Naive thymus-derived CD8-positive, alpha-beta T cell (primary cell): ENCODE measurements around the gene DHX40. TPM values are rescaled to one million over a fixed set of nuclear protein-coding genes. Genes with fewer than 3 reads are reported as not detected.
"Not testable (repeated sequence)": the region's sequence is repeated elsewhere in the genome, so short reads cannot be mapped to it uniquely, and the experiment has no call there.

Source experiments
- ATAC-seq, 2 donors: fragments of 150-1000 bp; cut with Tn5 transposase in 1 of 2; sonication (Bioruptor Pico), chemical (Tn5 transposase) in 1 of 2; 1 replicate in 1 of 2; 2 replicates in 1 of 2; pipeline ENCODE4 v1.10.0; 2021; ENCODE audit warnings: mild to moderate bottlenecking in 2 of 2, moderate library complexity in 2 of 2
- POLR2A ChIA-PET: fragments of 350-600 bp; sonication (Branson Sonifier 250); formaldehyde crosslinking; loops from one replicate; lab custom pipeline; 2021; ENCODE audit warnings: antibody characterized with exemption; lab: Charles Lee
- DNase-seq, 10 donors: peaks; one replicate each; pipeline versions ENCODE4 v3.0.0 to v3.0.0-alpha.2; 2020 to 2022
- H3K27ac Mint-ChIP-seq, 10 donors: one replicate each; pipeline ENCODE4 v1.8.0; 2020 to 2022; ENCODE audit warnings: mild to moderate bottlenecking in 10 of 10, mixed read lengths in 10 of 10, moderate library complexity in 4 of 10, inconsistent platforms in 1 of 10
- H3K27me3 Mint-ChIP-seq, 5 donors: one replicate each; pipeline ENCODE4 v1.8.0; 2021 to 2022; ENCODE audit warnings: mixed read lengths in 5 of 5
- H3K36me3 Mint-ChIP-seq, 3 donors: one replicate each; pipeline ENCODE4 v1.8.0; 2020 to 2022; ENCODE audit warnings: mixed read lengths in 3 of 3, mild to moderate bottlenecking in 2 of 3, inconsistent platforms in 1 of 3
- H3K4me1 Mint-ChIP-seq, 4 donors: one replicate each; pipeline ENCODE4 v1.8.0; 2021 to 2022; ENCODE audit warnings: mixed read lengths in 4 of 4
- H3K4me3 Mint-ChIP-seq, 10 donors: one replicate each; pipeline ENCODE4 v1.8.0; 2020 to 2022; ENCODE audit warnings: mild to moderate bottlenecking in 10 of 10, mixed read lengths in 10 of 10, moderate library complexity in 6 of 10, inconsistent platforms in 1 of 10
- H3K9me3 Mint-ChIP-seq, 9 donors: one replicate each; pipeline ENCODE4 v1.8.0; 2020 to 2022; ENCODE audit warnings: mixed read lengths in 9 of 9, mild to moderate bottlenecking in 3 of 9, inconsistent platforms in 1 of 9, moderate library complexity in 1 of 9
- polyA plus RNA-seq, 3 donors: library from polyadenylated mRNA; unstranded; fragments of 300-500 nt; fragmentation: Illumina TruSeq; gene quantifications; one replicate each; pipeline ENCODE4 v1.2.3, GENCODE V29; 2021
- total RNA-seq, 8 experiments: library from RNA in 2 of 8; stranded (reverse) in 2 of 8; gene quantifications; one replicate each; pipeline ENCODE4 v1.2.3 and lab custom pipeline; 2021 to 2026

DHX40 gene
- total and polyA plus RNA-seq, 5 experiments from 2014 or later = 23.6 to 34.8 (median 25.9) TPM

DNA sequence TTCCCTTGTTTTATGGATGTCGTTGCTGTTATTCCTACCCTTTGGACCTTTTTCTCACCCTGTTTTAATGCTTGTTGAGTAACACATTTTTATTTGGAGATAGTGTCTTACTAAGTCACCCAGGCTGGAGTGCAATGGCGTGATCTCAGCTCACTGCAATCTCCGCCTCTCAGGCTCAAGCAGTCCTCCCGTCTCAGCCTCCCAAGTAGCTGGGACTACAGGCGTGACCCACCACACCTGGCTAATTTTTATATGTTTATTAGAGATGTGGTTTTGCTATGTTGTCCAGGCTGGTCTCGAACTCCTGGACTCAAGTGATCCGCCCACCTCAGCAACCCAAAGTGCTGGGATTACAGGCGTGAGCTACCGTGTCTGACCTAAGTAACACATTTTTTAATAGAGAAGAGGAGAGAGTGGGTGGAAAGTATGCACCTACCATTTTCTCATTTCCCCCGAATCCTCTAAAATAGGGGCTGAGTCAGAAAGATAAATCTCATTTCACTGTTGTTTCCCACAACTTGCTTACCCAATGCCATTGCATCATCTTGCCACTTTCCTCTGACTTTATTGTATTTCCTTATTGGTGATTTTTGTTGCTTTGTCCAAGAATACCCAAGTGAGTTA lies 7.0 kb downstream of the DHX40 start:
- Mint-ChIP-seq H3K4me1 (peaks cover under 1 to 8% (median 4%) of the 10 kb centered on the region in 4 donors), H3K27me3 (no peaks in the 10 kb centered on the region)
- POLR2A ChIA-PET = no interaction called here

DNA sequence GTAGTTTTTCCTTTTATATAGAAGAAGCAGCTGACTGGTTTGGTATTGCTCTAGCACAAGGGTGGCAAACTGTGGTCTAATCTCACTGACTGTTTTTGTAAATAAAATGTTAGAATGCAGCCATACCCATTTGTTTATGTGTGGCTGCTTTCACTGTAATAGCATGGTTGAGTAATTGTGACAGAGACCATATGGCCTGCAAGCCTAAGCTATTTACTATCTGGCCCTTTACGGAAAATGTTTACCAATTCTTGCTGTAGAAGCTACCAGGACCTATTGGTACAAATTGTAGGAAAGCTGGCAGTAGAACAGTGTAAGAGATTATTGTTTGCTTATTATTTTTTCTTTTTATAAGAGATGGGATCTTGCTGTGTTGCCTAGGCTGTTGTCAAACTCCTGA lies 18.8 kb downstream of the DHX40 start:
- H3K27ac Mint-ChIP-seq, H3K27me3 Mint-ChIP-seq, ATAC-seq, DNase-seq, H3K9me3 Mint-ChIP-seq, POLR2A ChIA-PET, H3K4me3 Mint-ChIP-seq, H3K4me1 Mint-ChIP-seq: not testable (repeated sequence)
- peaks cover 0 to 17% (median 0%) of the 10 kb centered on the region in 3 donors for H3K36me3 Mint-ChIP-seq

More for the DNA sequence above, 7.0 kb downstream of the DHX40 start:
- H3K36me3 Mint-ChIP-seq = peaks cover 0 to 41% (median 2%) of the 10 kb centered on the region in 3 donors
- H3K4me3 Mint-ChIP-seq = no peak overlapping the region
- ATAC-seq (no peak), DNase-seq (no peak)
- peak overlapping the region in 3 of 10 donors; percentile 15 to 71 (median 62) for H3K27ac Mint-ChIP-seq
- no peaks in the 10 kb centered on the region for H3K9me3 Mint-ChIP-seq

DNA sequence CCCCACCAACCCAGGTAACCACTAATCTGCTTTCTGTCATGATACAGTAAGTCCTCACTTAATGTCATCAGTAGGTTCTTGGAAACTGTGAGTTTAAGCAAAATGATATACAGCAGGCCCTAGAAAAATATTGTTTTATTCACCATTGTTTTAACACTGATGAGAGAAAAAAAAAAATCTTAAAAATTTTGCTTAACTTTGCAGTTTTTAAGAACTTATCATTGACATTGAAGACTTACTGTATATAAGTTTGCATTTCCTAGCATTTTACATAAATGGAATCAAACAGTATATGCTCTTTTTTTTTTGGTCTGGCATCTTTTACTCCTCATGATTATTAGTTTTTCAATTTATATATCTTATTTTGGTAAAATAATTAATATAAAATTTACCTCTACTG lies 34.8 kb downstream of the DHX40 start:
- ATAC-seq (no peak), DNase-seq (no peak)
- Mint-ChIP-seq H3K27me3 (no peaks in the 10 kb centered on the region), H3K4me1 (no peaks in the 10 kb centered on the region), H3K4me3 (no peak overlapping the region), H3K36me3 (peaks cover 3 to 49% (median 5%) of the 10 kb centered on the region in 3 donors), H3K27ac (no peak overlapping the region), H3K9me3 (no peaks in the 10 kb centered on the region)
- POLR2A ChIA-PET = no interaction called here

DNA sequence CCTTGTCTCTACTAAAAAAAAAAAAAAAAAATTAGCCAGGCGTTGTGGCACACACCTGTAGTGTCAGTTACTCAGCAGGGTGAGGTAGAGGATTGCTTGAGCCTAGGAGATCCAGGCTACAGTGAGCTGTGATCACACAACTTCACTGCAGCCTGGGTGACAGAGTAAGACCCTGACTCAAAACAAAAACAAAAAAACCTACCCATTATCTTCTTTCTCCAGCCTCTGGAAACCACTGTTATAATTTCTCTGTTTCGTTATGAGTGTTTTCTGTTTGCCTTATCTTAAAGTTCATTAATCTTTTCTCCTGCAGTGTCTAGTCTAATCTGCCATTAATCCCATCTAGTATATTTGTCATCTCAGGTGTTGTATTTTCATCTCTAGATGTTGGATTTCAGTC lies 35.7 kb downstream of the DHX40 start:
- Mint-ChIP-seq H3K4me3 (no peak overlapping the region), H3K27me3 (no peaks in the 10 kb centered on the region)

DNA sequence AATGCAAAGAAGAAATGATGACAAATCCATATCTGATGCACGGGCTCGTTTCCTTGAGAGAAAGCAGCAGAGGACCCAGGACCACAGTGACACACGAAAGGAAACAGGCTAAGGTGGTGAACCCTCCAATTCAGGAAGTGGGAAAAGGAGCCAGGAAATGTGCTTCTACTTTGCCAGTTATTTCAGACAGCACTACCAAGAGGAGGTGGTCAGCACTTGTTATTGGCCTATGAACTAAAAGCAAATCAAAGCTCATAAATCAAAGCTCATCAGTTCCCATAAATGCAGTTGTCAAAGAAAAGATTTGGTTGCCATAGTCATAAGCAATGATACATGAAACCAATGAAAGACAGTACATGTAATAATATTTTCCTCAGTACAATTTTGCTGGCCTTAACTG lies 41.7 kb downstream of the DHX40 start:
- no peak for DNase-seq
- Mint-ChIP-seq H3K4me1 (no peaks in the 10 kb centered on the region), H3K27ac (no peak overlapping the region), H3K4me3 (no peak overlapping the region), H3K36me3 (peaks cover 10 to 68% (median 20%) of the 10 kb centered on the region in 3 donors), H3K27me3 (no peaks in the 10 kb centered on the region), H3K9me3 (no peaks in the 10 kb centered on the region)
- no peak for ATAC-seq
- POLR2A ChIA-PET = interaction anchor here (0.6 to 1.4 kb wide), 2 partner anchors 12 to 279 kb away, joined by 3 to 8 read pairs; partner anchors contain the start of gene CLTC

More for the DNA sequence above, 35.7 kb downstream of the DHX40 start:
- Mint-ChIP-seq H3K4me1 (no peaks in the 10 kb centered on the region), H3K27ac (no peak overlapping the region), H3K9me3 (no peaks in the 10 kb centered on the region), H3K36me3 (peaks cover 5 to 59% (median 8%) of the 10 kb centered on the region in 3 donors)
- ATAC-seq = no peak
- POLR2A ChIA-PET = interaction anchor here (0.6 kb wide), 1 partner anchor 578 kb away, joined by 3 read pairs; no protein-coding TSS in a partner anchor
- DNase-seq = no peak

DNA sequence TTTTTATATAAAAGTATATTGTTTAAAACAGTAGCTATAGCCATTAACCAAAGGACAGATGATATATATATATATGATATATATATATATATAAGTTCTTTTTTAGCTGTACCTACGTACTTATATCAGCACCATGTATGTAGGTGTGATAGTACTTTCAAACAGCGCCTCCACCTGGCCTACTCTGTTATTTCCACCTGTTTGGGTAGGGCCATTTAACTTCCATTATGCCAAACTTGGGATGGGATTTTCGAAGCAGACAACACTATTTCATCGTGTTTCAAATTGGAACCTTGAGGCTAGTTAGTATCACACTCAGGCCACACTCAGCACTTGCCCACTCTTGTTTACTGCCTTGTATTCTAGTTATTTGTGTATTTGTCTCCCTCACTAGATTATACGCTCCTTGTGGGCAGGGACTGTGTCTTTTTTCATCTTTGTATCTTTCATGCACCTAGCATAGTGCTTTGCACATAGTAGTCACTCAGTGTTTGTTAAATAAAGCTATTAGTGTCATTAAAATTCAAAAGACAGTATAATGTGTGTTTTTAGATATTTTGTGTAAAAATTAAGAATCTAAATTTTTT lies 42.5 kb downstream of the DHX40 start:
- Mint-ChIP-seq H3K4me1 (no peaks in the 10 kb centered on the region), H3K27ac (no peak overlapping the region), H3K27me3 (no peaks in the 10 kb centered on the region), H3K36me3 (peaks cover 5 to 59% (median 20%) of the 10 kb centered on the region in 3 donors), H3K4me3 (no peak overlapping the region), H3K9me3 (no peaks in the 10 kb centered on the region)
- peak in 1 of 2 donors; percentile 48 for ATAC-seq
- DNase-seq = peak in 2 of 10 donors; percentile 7 to 26
- POLR2A ChIA-PET = interaction anchor here (1.4 kb wide), 1 partner anchor 11 kb away, joined by 8 read pairs; the partner anchor contains the start of gene CLTC

DNA sequence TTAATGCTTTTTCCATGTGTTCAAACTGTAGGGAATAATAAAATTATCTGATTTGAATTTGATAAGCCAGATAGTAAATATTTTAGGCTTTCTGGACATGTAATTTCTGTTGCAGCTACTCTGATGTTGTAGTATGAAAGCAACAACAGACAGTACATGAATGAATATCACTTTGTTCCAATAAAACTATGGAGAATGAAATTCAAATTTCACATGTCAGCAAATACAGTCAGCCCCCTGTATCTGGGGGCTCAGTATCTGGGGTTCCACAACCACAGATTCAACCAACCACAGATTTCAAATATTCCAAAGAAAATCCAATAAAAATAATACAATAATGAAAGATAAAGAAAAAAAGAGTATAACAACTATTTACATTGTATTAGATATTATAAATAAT lies 46.1 kb downstream of the DHX40 start:
- Mint-ChIP-seq H3K27ac (no peak overlapping the region), H3K4me1 (no peaks in the 10 kb centered on the region), H3K4me3 (no peak overlapping the region), H3K9me3 (no peaks in the 10 kb centered on the region), H3K27me3 (no peaks in the 10 kb centered on the region), H3K36me3 (peaks cover 5 to 28% (median 14%) of the 10 kb centered on the region in 3 donors)
- DNase-seq (no peak), ATAC-seq (no peak)
- POLR2A ChIA-PET = no interaction called here

DNA sequence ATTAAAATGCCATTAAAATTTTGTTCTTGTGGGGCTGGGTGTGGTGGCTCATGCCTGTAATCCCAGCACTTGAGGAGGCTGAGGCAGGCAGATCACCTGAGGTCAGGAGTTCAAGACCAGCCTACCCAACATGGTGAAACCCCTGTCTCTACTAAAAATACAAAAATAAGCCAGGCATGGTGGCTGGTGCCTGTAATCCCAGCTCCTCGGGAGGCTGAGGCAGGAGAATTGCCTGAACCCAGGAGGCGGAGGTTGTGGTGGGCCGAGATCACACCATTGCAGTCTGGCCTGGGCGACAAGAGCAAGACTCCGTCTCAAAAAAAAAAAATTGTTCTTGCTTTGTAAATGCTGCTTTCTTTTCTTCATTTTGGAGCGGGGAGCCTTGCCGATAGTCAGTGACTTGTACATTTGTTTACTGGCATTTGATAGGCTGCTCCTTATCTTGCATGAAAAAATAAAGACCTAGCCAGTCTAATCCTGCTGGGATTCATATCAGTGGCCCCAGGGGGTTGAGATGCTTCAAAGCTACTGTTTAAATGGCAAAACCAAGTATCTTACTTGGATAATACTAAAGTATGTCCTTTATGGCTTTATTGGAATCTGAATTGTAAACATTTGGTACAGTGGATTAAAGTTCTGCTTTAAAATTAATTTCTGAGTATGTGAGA lies 51.0 kb downstream of the DHX40 start:
- DNase-seq = no peak
- ATAC-seq = no peak
- Mint-ChIP-seq H3K27ac (no peak overlapping the region), H3K9me3 (peaks cover 0 to 2% (median 0%) of the 10 kb centered on the region in 9 donors), H3K36me3 (peaks cover 0 to 2% (median 0%) of the 10 kb centered on the region in 3 donors), H3K4me1 (peaks cover 11 to 29% (median 20%) of the 10 kb centered on the region in 4 donors), H3K27me3 (peaks cover 0 to 3% (median 0%) of the 10 kb centered on the region in 5 donors), H3K4me3 (no peak overlapping the region)
- POLR2A ChIA-PET = interaction anchor here (0.7 kb wide), 1 partner anchor 437 kb away, joined by 4 read pairs; no protein-coding TSS in a partner anchor

DNA sequence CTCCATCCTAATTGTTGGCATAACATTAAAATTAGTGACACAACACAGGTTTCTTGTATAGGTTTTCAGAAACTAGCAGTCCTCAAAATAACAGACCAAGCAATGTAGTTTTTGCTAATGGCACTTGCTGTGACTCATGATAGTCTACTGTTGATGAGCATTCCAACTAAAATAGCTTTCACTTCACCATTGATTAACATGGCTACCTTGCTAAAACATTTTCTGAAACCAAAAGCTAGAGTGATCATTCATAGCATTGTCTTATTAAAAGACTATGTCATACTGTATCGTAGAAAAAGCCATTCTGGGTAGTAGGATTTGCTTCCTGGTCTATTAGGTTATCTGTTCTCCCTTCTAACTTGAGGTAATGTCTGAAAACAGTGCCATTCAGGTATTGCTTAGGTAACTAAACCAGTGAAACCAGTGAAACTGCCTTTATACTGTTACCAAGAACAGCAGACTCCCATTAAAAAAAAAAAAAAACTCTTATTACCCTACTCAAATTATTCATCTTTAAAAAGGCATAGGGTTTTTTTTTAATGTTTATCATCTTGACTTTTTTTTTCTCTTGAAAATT lies 51.8 kb downstream of the DHX40 start:
- Mint-ChIP-seq H3K27me3 (peaks cover 0 to 3% (median 0%) of the 10 kb centered on the region in 5 donors), H3K4me3 (peak overlapping the region in 1 of 10 donors; percentile 100), H3K27ac (no peak overlapping the region), H3K4me1 (peaks cover 13 to 37% (median 27%) of the 10 kb centered on the region in 4 donors), H3K36me3 (peaks cover 0 to 2% (median 0%) of the 10 kb centered on the region in 3 donors), H3K9me3 (peaks cover 0 to 2% (median 0%) of the 10 kb centered on the region in 9 donors)
- DNase-seq (no peak), ATAC-seq (no peak)
- POLR2A ChIA-PET = interaction anchor here (0.6 to 3.5 kb wide), 5 partner anchors 10 to 438 kb away, joined by 4 to 29 read pairs (median 8); partner anchors contain the start of gene DHX40

DNA sequence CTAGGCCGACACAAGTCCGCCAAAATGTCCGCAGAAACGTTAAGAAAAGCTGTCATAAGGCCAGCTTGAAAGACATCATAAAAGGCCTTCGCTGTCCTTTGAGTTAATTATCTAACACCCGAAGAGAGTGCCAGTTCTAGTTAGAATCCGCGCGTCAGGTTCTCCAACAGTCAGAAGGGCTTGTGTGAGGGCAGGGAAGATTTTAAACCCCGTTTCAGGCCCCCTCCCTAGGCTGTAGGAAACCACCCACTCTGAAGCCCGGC lies 53.6 kb downstream of the DHX40 start:
- DNase-seq (no peak), ATAC-seq (no peak)
- Mint-ChIP-seq H3K36me3 (peaks cover 0 to 2% (median 0%) of the 10 kb centered on the region in 3 donors), H3K9me3 (peaks cover 0 to 2% (median 0%) of the 10 kb centered on the region in 9 donors), H3K27me3 (peaks cover 0 to 3% (median 0%) of the 10 kb centered on the region in 5 donors), H3K27ac (peak overlapping the region; percentile 96 to 99 (median 99)), H3K4me1 (peaks cover 16 to 54% (median 39%) of the 10 kb centered on the region in 4 donors), H3K4me3 (peak overlapping the region; percentile 88 to 100 (median 98))
- POLR2A ChIA-PET = interaction anchor here (0.7 to 3.5 kb wide), 15 partner anchors 12 to 1770 kb away, joined by 3 to 29 read pairs (median 4); partner anchors contain the start of genes DHX40, PRR11, PTRH2 and SKA2

DNA sequence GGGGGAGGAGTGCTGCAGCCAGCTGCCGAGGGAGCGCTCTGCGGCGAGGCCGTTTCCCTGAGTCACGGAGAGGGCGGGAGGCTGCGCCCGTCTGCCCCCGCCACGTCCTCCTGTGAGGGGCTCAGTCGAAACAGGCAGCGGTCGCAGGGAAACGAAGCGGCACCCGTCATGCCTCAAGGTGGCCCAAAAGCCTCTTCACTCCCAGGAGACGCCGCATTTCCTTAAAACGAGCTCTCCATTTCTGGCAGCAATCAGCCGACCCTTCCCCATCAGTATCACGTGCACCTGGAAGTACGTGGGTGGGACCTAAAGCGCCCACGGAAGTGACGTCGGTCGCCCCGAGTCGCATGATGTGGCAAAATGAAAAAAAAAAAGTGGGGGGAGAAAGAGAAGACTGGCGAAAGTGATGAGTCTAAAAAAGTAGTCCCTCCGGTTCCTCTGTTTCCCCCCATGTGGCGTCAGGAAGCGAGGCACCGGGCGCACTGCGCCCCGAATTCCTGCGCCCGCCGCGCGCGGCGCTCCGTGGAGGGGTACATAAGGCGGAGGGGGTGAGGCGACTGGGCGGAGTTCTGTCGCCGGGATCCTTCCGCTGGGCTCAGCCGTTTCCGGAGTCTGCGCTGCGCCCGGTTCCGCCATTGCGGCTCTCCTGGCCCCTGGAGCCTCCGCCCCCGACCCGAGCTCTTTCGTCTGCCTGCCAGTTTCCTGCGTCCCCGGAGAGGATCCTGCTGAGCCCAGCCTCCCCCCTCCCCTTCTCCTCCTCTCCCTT lies 54.1 kb downstream of the DHX40 start, which contains the start of gene CLTC:
CLTC (plus strand) TSS at position 598 of the 766 bp plus-strand sequence. CDS start 237 bp downstream, outside the sequence.
- H3K36me3 Mint-ChIP-seq = peaks cover 0 to 2% (median 0%) of the 10 kb centered on the region in 3 donors
- H3K9me3 Mint-ChIP-seq = peaks cover 0 to 2% (median 0%) of the 10 kb centered on the region in 9 donors
- DNase-seq (peak; percentile 85 to 99 (median 89)), ATAC-seq (peak; percentile 86)
- H3K4me1 Mint-ChIP-seq = peaks cover 17 to 60% (median 41%) of the 10 kb centered on the region in 4 donors
- H3K27ac Mint-ChIP-seq = peak within 1 kb of the TSS; percentile 96 to 99 (median 99)
- H3K27me3 Mint-ChIP-seq = peaks cover 0 to 3% (median 0%) of the 10 kb centered on the region in 5 donors
- peak within 1 kb of the TSS; percentile 88 to 100 (median 98) for H3K4me3 Mint-ChIP-seq
- POLR2A ChIA-PET = interaction anchor here (0.6 to 3.5 kb wide), 21 partner anchors 12 to 1770 kb away, joined by 3 to 29 read pairs (median 4); partner anchors contain the start of genes DHX40, HEATR6, PRR11 and PTRH2
